ENCODE data around the gene PPFIA1. TPM values are rescaled to one million over a fixed set of nuclear protein-coding genes. Genes with fewer than 3 reads are reported as not detected.

Gene PPFIA1
- total and polyA plus RNA-seq, 2 of the 8 experiments (the other 6 are each of a cell fraction or from before 2014, with no cell fraction given) = 44.3 to 73.5 TPM

DNA sequence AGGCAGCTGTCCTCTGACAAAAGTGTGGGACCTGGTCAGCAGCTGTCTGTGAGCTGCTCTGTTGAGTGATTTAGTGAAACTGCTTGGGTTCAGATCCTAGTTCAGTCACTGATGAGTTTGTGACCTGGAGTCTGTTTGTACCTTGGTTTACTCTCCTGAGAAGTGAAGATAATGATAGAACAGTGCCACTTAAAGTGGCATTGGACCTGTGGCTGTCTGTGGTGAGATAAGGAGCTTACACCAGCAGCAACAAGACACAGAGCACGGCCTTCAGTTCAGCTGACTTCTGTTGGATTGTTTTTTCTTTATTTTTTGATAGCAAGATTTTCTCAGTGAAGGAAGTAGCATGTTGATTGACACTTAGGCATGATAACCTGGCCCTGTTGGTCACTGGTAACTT is 81.6 kb downstream of the PPFIA1 start:
- 100% methylated on average over 1 of the region's 1 CpG; no CpG with 5 or more reads in 1 of the 2 experiments for WGBS, 2 experiments (ENCODE audit: extremely low coverage in 1 of 2, insufficient coverage in 1 of 2, insufficient read length in 1 of 2, insufficient replicate concordance in 2 of 2, low coverage in 1 of 2, low lambda C conversion rate in 2 of 2, missing lambda C conversion rate in 1 of 2)
- H3K18ac ChIP-seq (ENCODE audit: extremely low read depth, low read length) = no peak overlapping the region
- FAIRE-seq = no peak
- H3K56ac ChIP-seq (replicated peaks; ENCODE audit: insufficient read length, low read depth, low read length) = no peak overlapping the region
- H3K79me1 ChIP-seq (ENCODE audit: low read depth, low read length) = no peaks in the 10 kb centered on the region
- H3K4me3 ChIP-seq (ENCODE audit: extremely low read depth in 1 of 4, insufficient read depth in 2 of 4, low read depth in 3 of 4, low read length in 4 of 4) = no peak overlapping the region
- no peak overlapping the region for H2BK5ac ChIP-seq (ENCODE audit: low read depth, low read length)
- no peak overlapping the region for H3K9ac ChIP-seq (replicated peaks in 1 of 4; ENCODE audit: extremely low read depth in 1 of 4, low read depth in 3 of 4, low read length in 3 of 4)
- H2BK20ac ChIP-seq (ENCODE audit: low read length) = no peak overlapping the region
- ChIA-PET POLR2A (ENCODE audit: partially characterized antibody) (interaction anchor here (2.0 kb wide), 1 partner anchor 15 kb away, joined by 4 read pairs; no protein-coding TSS in a partner anchor), CTCF (ENCODE audit: partially characterized antibody) (interaction anchor here (0.6 to 0.9 kb wide), 3 partner anchors 10 to 156 kb away, joined by 3 read pairs; no protein-coding TSS in a partner anchor)
- DNase-seq (ENCODE audit: low read depth in 1 of 2, low spot score in 2 of 2) = no peak
- no peak overlapping the region for H2BK15ac ChIP-seq (ENCODE audit: low read length)
- H3K4me1 ChIP-seq (replicated peaks in 1 of 4; ENCODE audit: control insufficient read depth in 3 of 4, insufficient read depth in 4 of 4, low read length in 3 of 4) = no peaks in the 10 kb centered on the region
- no peaks in the 10 kb centered on the region for H3K23me2 ChIP-seq (ENCODE audit: low read depth, low read length)
- H3K79me2 ChIP-seq (ENCODE audit: control insufficient read depth in 1 of 2, insufficient read depth in 2 of 2, low read length in 2 of 2) = no peaks in the 10 kb centered on the region
- H2AK5ac ChIP-seq (ENCODE audit: low read depth, low read length) = no peak overlapping the region
- no peak overlapping the region for H2AFZ ChIP-seq (ENCODE audit: low read length)
- peaks cover 2 to 3% of the 10 kb centered on the region in 2 experiments for H4K20me1 ChIP-seq (replicated peaks in 1 of 2; ENCODE audit: control insufficient read depth in 1 of 2, insufficient read depth in 2 of 2, low read length in 2 of 2)
- H3K4me2 ChIP-seq (ENCODE audit: insufficient read depth in 1 of 2, low read depth in 2 of 2, low read length in 2 of 2) = no peak overlapping the region
- no peak overlapping the region for H3K14ac ChIP-seq (ENCODE audit: insufficient read length)
- no peak overlapping the region for H3K27ac ChIP-seq (ENCODE audit: low read depth, low read length)
- H2BK12ac ChIP-seq (ENCODE audit: low read depth, low read length) = no peak overlapping the region
- no peaks in the 10 kb centered on the region for H3K27me3 ChIP-seq (replicated peaks in 1 of 4; ENCODE audit: control insufficient read depth in 3 of 4, extremely low read depth in 1 of 4, insufficient read depth in 3 of 4, low read length in 3 of 4)
- H2BK120ac ChIP-seq (replicated peaks; ENCODE audit: low read depth, low read length) = no peak overlapping the region
- no peak overlapping the region for H4K91ac ChIP-seq (replicated peaks; ENCODE audit: insufficient read length, low read length)
- peaks cover 27 to 69% (median 51%) of the 10 kb centered on the region in 4 experiments for H3K36me3 ChIP-seq (ENCODE audit: control insufficient read depth in 2 of 4, insufficient read depth in 4 of 4, low read length in 3 of 4)
- no peak overlapping the region for H3K23ac ChIP-seq (ENCODE audit: insufficient read length)
- H3K4ac ChIP-seq (replicated peaks; ENCODE audit: insufficient read length, low read depth, low read length) = no peak overlapping the region
- TF ChIP-seq HDAC6 (IDR thresholded peaks at IDR 0.05; ENCODE audit: low read depth, low read length) (no peak), CEBPB (IDR thresholded peaks at IDR 0.05; ENCODE audit: low read depth, low read length) (no peak), CTBP2 (IDR thresholded peaks at IDR 0.05; ENCODE audit: borderline replicate concordance, insufficient read depth, insufficient read length, low read length) (no peak), TAF1 (IDR thresholded peaks at IDR 0.05; ENCODE audit: low read depth, low read length) (no peak), POLR2A (IDR thresholded peaks at IDR 0.05; ENCODE audit: control extremely low read depth in 1 of 2, low read depth in 2 of 2, low read length in 2 of 2) (no peak), TAF7 (optimal IDR thresholded peaks at IDR 0.05; ENCODE audit: borderline replicate concordance, low read depth, low read length) (no peak), RAD21 (IDR thresholded peaks at IDR 0.05 in 1 of 2, conservative IDR thresholded peaks at IDR 0.05 in 1 of 2; ENCODE audit: low read depth in 2 of 2, low read length in 2 of 2) (no peak), KDM1A (IDR thresholded peaks at IDR 0.05; ENCODE audit: borderline replicate concordance, low read length) (no peak), RBBP5 (IDR thresholded peaks at IDR 0.05; ENCODE audit: borderline replicate concordance, low read depth, low read length) (no peak), EGR1 (IDR thresholded peaks at IDR 0.05; ENCODE audit: borderline replicate concordance, low read depth, low read length) (no peak), HDAC2 (IDR thresholded peaks at IDR 0.05; ENCODE audit: borderline replicate concordance in 1 of 2, low read depth in 2 of 2, low read length in 2 of 2) (no peak), NRF1 (IDR thresholded peaks at IDR 0.05; ENCODE audit: low read depth, low read length) (no peak)
- H4K8ac ChIP-seq (ENCODE audit: extremely low read depth, insufficient read depth, low read length) = no peak overlapping the region
- H3K9me3 ChIP-seq (ENCODE audit: insufficient read depth in 2 of 2, low read depth in 1 of 2, low read length in 1 of 2) = no peaks in the 10 kb centered on the region
- H4K5ac ChIP-seq (ENCODE audit: insufficient read length, low read depth, low read length) = no peak overlapping the region

All from H1 (cell line).